ENCODE results near the gene HIF3A.

- no peak for TF ChIP-seq FOXJ3 (CRISPR knock-in tag; IDR thresholded peaks at IDR 0.05)
- TF ChIP-seq CTCF (IDR thresholded peaks at IDR 0.05 in 2 of 3, conservative IDR thresholded peaks at IDR 0.05 in 1 of 3; ENCODE audit: insufficient read depth in 2 of 3, low read depth in 1 of 3, low read length in 3 of 3), result no peak
- no peak for TF ChIP-seq FOXA1 (IDR thresholded peaks at IDR 0.05; ENCODE audit: borderline replicate concordance)
- TF ChIP-seq, protein P1, sequence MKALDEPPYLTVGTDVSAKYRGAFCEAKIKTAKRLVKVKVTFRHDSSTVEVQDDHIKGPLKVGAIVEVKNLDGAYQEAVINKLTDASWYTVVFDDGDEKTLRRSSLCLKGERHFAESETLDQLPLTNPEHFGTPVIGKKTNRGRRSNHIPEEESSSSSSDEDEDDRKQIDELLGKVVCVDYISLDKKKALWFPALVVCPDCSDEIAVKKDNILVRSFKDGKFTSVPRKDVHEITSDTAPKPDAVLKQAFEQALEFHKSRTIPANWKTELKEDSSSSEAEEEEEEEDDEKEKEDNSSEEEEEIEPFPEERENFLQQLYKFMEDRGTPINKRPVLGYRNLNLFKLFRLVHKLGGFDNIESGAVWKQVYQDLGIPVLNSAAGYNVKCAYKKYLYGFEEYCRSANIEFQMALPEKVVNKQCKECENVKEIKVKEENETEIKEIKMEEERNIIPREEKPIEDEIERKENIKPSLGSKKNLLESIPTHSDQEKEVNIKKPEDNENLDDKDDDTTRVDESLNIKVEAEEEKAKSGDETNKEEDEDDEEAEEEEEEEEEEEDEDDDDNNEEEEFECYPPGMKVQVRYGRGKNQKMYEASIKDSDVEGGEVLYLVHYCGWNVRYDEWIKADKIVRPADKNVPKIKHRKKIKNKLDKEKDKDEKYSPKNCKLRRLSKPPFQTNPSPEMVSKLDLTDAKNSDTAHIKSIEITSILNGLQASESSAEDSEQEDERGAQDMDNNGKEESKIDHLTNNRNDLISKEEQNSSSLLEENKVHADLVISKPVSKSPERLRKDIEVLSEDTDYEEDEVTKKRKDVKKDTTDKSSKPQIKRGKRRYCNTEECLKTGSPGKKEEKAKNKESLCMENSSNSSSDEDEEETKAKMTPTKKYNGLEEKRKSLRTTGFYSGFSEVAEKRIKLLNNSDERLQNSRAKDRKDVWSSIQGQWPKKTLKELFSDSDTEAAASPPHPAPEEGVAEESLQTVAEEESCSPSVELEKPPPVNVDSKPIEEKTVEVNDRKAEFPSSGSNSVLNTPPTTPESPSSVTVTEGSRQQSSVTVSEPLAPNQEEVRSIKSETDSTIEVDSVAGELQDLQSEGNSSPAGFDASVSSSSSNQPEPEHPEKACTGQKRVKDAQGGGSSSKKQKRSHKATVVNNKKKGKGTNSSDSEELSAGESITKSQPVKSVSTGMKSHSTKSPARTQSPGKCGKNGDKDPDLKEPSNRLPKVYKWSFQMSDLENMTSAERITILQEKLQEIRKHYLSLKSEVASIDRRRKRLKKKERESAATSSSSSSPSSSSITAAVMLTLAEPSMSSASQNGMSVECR (CRISPR knock-in tag; IDR thresholded peaks at IDR 0.05), result no peak
- no peak for TF ChIP-seq RHOXF2B (CRISPR knock-in tag; conservative IDR thresholded peaks at IDR 0.05)
- no peak for TF ChIP-seq RBFOX2 (IDR thresholded peaks at IDR 0.05; ENCODE audit: low read depth, low read length)
- no peak for TF ChIP-seq CXXC5 (CRISPR knock-in tag; IDR thresholded peaks at IDR 0.05)
- no peak for TF ChIP-seq TAL1 (IDR thresholded peaks at IDR 0.05)
- no peak for TF ChIP-seq MXI1 (IDR thresholded peaks at IDR 0.05; ENCODE audit: low read depth, low read length)
- TF ChIP-seq, protein P2, sequence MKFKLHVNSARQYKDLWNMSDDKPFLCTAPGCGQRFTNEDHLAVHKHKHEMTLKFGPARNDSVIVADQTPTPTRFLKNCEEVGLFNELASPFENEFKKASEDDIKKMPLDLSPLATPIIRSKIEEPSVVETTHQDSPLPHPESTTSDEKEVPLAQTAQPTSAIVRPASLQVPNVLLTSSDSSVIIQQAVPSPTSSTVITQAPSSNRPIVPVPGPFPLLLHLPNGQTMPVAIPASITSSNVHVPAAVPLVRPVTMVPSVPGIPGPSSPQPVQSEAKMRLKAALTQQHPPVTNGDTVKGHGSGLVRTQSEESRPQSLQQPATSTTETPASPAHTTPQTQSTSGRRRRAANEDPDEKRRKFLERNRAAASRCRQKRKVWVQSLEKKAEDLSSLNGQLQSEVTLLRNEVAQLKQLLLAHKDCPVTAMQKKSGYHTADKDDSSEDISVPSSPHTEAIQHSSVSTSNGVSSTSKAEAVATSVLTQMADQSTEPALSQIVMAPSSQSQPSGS (CRISPR knock-in tag; IDR thresholded peaks at IDR 0.05), result no peak
Observed at GRCh38 chr19:46320559-46320958, 23.7 kb downstream of the HIF3A start.
